GM12872 (cell line): ENCODE measurements around the gene FMO1.

ENCODE experiments used
- CTCF ChIP-seq: IDR thresholded peaks from 3 replicates; pipeline ENCODE4 v1.5.1; 2011; ENCODE audit warnings: low read depth, mild to moderate bottlenecking, low read length, moderate library complexity; ENCODE audit not compliant: insufficient read depth

FMO1 gene

GRCh38 chr1:171286032-171286705, 37.9 kb downstream of the FMO1 start:
- TF ChIP-seq CTCF, result no peak

DNA sequence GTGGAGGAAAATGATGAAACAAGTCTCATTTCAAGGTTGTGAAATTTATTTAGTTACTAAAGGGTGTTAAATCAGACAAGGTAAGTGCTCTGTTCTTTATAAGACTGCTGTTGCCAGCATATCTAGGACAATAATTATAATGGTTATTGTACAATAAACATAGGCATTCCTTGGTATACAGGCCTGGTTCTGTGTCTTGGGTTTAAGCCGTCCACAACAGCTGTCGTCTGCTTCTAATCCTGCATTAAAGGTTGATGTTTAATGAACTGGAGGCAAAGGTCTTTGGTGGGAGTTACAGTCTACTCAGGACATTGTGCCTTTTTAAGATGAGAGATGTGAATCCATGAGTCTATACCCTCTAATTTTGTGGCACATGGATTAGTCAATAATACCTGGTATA, 42.3 kb downstream of the FMO1 start:
- no peak for TF ChIP-seq CTCF

GRCh38 chr1:171292799-171293198, 44.5 kb downstream of the FMO1 start:
- no peak for TF ChIP-seq CTCF

DNA sequence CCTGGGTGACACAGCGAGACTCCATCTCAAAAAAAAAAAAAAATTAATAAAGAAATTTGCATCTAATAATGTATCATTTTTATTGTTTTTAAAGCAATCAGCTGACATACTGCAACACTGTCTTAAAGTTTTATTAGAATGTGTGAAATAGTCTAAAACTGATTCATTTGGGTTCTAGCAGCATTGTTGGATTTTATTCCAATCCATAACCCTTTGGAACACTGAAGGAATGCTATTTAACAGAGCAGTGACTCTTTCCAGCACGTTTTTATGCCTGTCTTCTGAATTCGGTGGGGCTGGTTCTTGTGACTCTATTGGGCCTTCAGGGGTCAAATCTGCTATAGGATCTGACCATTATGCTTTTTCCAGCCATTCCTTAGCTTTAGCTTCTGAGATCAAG, 47.5 kb downstream of the FMO1 start:
- TF ChIP-seq CTCF, result no peak

GRCh38 chr1:171296897-171297296, 48.6 kb downstream of the FMO1 start:
- TF ChIP-seq CTCF, result no peak

DNA sequence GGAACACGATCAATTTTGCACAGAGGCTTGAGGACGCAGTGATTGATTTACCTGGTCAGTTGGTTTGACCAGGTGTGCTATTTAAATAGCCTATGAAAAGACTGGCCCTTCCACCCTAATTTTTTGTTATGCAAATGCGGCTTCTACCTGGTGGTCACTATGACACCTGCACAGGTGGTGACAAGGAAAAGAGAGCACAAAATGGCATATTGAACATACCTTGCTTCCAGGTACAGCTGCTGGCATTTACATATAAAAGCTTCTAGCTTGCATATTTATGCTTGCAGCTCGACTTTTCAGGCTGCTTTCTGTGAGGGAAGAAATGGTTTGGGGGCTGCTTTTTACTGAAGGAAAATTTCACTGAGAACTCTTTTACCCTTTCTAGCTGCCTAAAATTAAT, 50.4 kb downstream of the FMO1 start:
- no peak for TF ChIP-seq CTCF

DNA sequence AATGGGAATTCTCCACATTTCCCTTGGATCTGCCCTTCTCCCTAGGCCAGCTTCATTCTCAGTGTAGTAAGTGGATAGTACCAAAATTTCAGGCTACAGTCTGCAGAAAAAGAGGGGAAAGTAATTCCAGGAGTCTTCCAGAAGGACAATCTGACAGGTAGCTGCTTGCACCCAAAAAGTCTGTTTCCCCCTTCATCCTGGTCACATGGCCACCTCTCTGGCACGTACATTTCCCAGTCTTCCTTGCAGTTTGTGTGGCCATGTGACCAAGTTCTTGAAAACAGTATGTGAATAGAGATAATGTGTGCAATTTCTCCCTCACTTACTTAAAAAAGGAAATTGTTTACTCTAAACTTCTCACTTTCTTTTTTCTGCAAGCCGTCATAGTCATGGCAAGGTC, 51.0 kb downstream of the FMO1 start:
- TF ChIP-seq CTCF, result no peak
